GM12875 (cell line): ENCODE data around the gene SPG21.

Experiments used
- H3K4me3 ChIP-seq: one replicate; pipeline ENCODE4 v1.5.1; 2011; ENCODE audit warnings: low read depth, low read length, control low read depth
- TF ChIP-seq, protein P1 (sequence below): IDR thresholded peaks from 2 replicates; pipeline ENCODE4 v1.5.1; 2011; ENCODE audit warnings: low read depth, mild to moderate bottlenecking, control low read depth, inconsistent platforms, low read length, moderate library complexity, borderline replicate concordance; ENCODE audit not compliant: insufficient read depth

Gene SPG21

DNA sequence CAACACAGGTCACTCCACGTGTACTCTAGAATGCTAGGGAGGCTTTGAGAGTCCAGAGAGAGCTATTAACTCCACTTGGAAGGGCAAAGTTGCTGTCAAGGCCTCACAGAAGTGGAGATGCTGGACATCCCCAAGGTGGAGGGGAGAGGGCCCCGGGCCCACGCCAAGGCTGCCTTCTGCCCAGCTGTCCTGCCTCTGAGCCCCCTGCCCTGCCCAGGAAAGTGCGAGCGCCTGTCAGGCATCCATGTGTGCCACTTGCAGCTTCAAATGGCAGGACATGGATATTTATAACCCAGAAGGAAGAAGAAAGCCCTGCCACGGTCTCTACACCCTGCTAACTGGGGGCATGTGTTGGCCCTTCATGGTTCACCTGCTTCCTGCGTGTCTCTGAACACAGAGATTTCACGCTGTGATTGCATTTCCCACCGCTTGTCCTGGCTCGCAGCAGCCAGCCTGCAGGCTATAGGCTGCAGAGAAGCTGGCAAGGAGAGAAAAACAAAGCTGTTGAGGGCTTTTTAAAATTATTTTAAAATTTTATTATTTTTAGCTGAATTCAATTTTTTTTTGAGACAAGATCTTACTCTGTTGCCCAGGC, 61.0 kb downstream of the SPG21 start:
- no peak overlapping the region for H3K4me3 ChIP-seq

DNA sequence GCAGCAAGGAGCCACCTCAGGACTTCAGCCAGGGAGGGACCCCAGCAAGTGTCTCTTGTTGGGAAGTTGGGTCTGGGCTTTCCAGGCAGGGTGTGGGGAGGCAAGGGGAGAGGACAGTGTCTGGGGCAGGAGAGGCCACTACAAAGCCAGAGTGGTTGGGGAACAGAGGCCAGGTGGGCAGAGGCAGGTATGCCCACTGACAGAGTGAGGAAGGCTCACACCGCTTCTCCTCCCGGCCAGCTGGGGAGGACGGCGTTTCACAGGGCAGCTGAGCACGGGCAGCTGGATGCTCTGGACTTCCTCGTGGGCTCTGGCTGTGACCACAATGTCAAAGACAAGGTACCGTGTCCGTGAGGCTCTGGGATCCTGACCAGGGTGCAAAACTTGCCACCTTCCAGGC, 63.1 kb downstream of the SPG21 start:
- H3K4me3 ChIP-seq = no peak overlapping the region
- TF ChIP-seq, protein P1, sequence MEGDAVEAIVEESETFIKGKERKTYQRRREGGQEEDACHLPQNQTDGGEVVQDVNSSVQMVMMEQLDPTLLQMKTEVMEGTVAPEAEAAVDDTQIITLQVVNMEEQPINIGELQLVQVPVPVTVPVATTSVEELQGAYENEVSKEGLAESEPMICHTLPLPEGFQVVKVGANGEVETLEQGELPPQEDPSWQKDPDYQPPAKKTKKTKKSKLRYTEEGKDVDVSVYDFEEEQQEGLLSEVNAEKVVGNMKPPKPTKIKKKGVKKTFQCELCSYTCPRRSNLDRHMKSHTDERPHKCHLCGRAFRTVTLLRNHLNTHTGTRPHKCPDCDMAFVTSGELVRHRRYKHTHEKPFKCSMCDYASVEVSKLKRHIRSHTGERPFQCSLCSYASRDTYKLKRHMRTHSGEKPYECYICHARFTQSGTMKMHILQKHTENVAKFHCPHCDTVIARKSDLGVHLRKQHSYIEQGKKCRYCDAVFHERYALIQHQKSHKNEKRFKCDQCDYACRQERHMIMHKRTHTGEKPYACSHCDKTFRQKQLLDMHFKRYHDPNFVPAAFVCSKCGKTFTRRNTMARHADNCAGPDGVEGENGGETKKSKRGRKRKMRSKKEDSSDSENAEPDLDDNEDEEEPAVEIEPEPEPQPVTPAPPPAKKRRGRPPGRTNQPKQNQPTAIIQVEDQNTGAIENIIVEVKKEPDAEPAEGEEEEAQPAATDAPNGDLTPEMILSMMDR = no peak

More for the DNA sequence above, 61.0 kb downstream of the SPG21 start:
- TF ChIP-seq, protein P1 = no peak

DNA sequence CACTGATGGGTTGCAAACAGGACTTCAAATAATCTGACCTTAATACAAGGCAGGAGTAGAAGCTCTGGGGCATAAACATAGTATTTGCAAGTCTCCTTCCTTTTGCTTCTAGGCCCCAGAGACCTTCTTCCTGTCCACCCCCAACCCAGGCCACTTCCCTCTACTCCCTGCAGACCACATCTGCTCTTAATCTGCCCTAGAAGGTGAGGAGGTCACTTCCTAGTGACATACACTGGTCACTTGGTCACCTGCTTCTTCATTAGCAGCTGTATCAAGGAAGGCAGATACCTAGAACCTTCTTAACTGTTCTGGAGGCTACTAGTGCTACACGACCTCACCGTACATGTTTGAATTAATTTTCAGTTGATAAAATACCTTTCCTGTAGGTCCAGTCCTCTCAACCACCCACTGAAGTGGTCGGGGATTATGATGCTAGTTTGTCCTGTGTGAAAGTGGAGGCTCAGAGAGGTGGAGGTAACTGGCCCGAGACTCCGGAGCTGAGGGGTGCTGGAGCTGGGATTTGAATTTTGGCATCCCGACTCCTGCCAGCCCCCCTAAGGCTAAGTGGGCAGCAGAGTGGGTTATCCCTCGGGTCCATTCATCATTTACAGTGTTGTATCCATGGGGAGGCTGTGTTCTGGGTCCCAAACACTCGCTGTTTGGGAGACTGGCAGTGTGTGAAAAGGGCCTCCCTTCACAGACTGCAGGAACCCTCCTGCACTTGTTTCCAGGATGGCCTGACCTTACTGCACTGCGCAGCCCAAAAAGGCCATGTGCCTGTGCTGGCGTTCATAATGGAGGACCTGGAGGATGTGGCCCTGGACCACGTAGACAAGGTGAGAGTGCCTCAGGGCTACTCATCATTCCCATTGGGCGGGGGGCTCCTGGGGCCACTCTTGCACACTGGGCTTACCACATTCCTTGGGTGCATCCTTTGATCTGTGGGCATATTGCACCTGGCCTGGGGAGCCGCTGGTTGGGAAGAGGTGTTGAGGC, 64.1 kb downstream of the SPG21 start:
- TF ChIP-seq, protein P1 = no peak
- no peak overlapping the region for H3K4me3 ChIP-seq

DNA sequence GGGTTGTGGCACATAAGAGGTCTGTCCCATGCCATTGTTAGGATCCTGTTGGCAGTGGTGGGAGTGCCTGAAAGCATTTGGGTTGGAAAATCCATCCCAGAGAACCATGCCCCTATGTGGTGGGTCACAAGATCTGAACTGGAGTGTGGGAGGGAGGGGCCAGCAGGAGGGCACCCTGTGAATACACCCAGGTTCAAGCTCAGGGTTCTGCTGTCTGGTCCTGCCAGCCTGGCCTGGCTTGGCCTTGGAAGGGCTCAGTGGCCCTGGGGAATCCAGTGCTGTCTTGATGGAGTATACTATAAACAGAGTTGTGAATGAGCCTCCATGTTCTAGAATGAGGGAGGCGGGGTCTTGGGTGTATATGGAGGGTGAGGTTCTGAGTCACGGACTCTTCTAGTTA, 66.2 kb downstream of the SPG21 start:
- no peak overlapping the region for H3K4me3 ChIP-seq
- TF ChIP-seq, protein P1 = no peak

DNA sequence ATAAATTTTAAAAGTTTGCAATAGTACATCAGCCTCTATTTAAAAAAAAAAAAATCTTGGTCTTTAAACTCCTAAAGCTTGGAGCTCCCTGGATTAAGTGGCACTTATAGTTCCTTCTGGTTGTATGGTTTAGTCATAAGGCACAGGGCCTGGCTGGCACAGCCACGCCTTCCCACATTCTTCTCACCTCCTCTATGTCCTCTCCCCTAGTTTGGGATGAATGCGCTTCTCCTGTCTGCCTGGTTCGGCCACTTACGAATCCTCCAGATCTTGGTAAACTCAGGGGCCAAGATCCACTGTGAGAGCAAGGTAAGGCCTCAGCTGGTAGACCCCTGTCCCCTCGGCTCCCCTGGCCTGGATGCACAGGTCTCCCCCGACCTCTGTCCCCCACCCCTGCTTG, 68.0 kb downstream of the SPG21 start:
- TF ChIP-seq, protein P1 = no peak
- H3K4me3 ChIP-seq = no peak overlapping the region

DNA sequence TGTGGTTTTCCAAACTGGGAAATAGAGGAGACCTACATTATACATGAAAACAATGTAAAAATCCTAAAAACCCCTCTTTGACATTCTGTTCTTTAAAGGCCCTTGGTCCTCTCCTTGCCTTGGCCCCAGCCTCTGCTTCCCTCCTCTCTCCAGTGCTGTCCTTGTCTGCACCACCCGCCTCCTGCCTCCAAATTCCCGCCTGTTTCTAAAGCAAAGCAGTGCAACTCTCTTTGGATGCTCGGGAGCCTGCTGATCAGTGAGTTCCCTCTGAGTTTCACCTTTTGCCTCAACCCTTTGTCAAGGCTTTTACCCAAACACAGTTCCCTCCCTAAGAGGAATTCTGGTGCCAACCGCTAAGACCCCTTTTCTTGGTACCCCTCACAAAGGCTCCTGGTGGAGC, 70.0 kb downstream of the SPG21 start:
- TF ChIP-seq, protein P1 = no peak
- no peak overlapping the region for H3K4me3 ChIP-seq

DNA sequence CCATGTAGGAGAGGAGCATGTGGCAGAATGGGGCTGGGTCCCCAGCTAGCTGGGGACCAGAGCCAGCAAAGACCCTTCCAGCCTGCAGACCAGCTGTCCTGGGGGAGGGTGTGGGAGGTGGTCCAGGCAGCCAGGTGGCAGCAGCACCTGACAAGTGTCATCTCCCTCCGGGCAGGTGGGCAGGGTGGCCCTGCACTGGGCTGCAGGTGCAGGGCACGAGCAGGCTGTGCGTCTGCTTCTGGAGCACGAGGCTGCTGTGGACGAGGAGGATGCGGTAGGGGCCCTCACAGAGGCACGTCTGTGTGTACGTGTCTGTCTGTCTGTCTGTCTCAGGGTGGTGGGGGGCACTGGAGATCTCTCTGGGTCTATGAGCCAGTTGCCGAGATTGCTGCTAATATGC, 72.5 kb downstream of the SPG21 start:
- no peak overlapping the region for H3K4me3 ChIP-seq
- TF ChIP-seq, protein P1 = no peak
